ENCODE results near the gene HOXA5. TPM values are rescaled to one million over a fixed set of nuclear protein-coding genes. Genes with fewer than 3 reads are reported as not detected.

The HOXA5 gene
- total RNA-seq, 1 donor: 10.8 TPM

DNA sequence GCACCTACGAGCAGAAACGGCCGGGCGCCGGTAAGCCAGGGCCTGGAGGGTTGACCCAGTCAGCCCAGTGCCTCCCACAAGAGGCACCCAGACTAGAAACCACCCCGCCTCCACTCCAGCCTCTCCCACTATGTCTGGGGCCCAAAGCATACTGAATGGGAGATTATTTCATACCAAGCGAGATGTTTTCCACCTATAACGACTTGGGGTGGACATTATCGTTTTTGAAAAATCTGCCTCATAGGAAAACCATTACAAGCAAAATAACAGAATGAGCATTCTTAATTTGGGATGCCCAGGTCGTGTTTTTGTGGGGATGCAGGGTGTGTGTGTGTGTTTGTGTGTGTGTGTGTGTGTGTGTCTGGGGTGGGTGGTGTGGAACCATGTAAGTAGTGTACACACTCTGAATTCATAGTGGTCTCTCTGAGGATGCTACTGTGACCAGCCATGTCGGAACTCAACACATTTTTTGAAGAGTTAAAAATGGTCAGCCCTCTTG is 2.5 kb upstream of the HOXA5 start:
- DNase-seq (ENCODE audit: low read depth): peak; percentile 41
- TF ChIP-seq CTCF (IDR thresholded peaks at IDR 0.05; ENCODE audit: insufficient read depth, low read depth, low read length): no peak
- peak overlapping the region; percentile 32 for H3K4me3 ChIP-seq (ENCODE audit: low read depth, low read length)

GRCh38 chr7:27145165-27145913 is 1.9 kb upstream of the HOXA5 start:
- peak overlapping the region; percentile 32 for H3K4me3 ChIP-seq (ENCODE audit: low read depth, low read length)
- TF ChIP-seq CTCF (IDR thresholded peaks at IDR 0.05; ENCODE audit: insufficient read depth, low read depth, low read length): no peak
- DNase-seq (ENCODE audit: low read depth): no peak

DNA sequence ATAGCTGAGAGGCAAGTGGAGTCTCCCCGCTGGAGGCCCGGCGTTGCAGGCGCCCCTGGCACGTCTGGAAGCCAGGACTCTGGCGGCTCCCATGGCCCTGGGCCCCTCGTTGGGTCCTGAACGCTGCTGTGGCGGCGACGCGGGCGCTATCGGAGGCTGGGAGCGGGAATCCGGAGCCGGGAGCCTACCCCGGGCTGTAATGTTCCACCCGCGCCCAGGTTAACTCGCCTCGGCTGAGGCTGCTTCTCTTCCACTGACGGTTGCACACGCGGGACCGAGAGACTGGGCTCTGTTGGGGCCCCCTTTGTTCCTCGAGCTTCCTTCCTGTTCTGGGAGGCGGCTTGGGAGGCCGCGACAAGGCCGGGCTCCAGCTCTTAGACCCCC is 1.3 kb upstream of the HOXA5 start:
- no peak for TF ChIP-seq CTCF (IDR thresholded peaks at IDR 0.05; ENCODE audit: insufficient read depth, low read depth, low read length)
- peak overlapping the region; percentile 29 for H3K4me3 ChIP-seq (ENCODE audit: low read depth, low read length)

GRCh38 chr7:27143950-27144780 is 684 bp upstream of the HOXA5 start:
- DNase-seq (ENCODE audit: low read depth): peak; percentile 40
- TF ChIP-seq CTCF (IDR thresholded peaks at IDR 0.05; ENCODE audit: insufficient read depth, low read depth, low read length): no peak
- peak overlapping the region; percentile 29 for H3K4me3 ChIP-seq (ENCODE audit: low read depth, low read length)

More for the DNA sequence above, 1.3 kb upstream of the HOXA5 start:
- no peak for DNase-seq (ENCODE audit: low read depth)

- no peak for DNase-seq (ENCODE audit: low read depth)
- peak overlapping the region; percentile 60 for H3K4me3 ChIP-seq (ENCODE audit: low read depth, low read length)
- no peak for TF ChIP-seq CTCF (IDR thresholded peaks at IDR 0.05; ENCODE audit: insufficient read depth, low read depth, low read length)
Measured at GRCh38 chr7:27142580-27143022, 880 bp downstream of the HOXA5 start.

- peak overlapping the region; percentile 60 for H3K4me3 ChIP-seq (ENCODE audit: low read depth, low read length)
- no peak for TF ChIP-seq CTCF (IDR thresholded peaks at IDR 0.05; ENCODE audit: insufficient read depth, low read depth, low read length)
- peak; percentile 43 for DNase-seq (ENCODE audit: low read depth)
Measured at GRCh38 chr7:27141923-27142579, 1.4 kb downstream of the HOXA5 start.

All from fibroblast of villous mesenchyme (primary cell).